Neuron (in vitro differentiated cells): ENCODE data around the gene MCC.

Source experiments
- H2AFZ ChIP-seq: one replicate; pipeline ENCODE4 v1.6.1; 2013; ENCODE audit warnings: low read depth, mild to moderate bottlenecking, inconsistent platforms, low read length, moderate library complexity
- H3K27me3 ChIP-seq: one replicate; pipeline ENCODE4 v1.6.1; 2013; ENCODE audit warnings: low read length; ENCODE audit not compliant: insufficient read depth
- H3K36me3 ChIP-seq: one replicate; pipeline ENCODE4 v1.6.1; 2013; ENCODE audit warnings: low read length; ENCODE audit not compliant: insufficient read depth
- H3K4me1 ChIP-seq: one replicate; pipeline ENCODE4 v1.6.1; 2013; ENCODE audit warnings: low read length; ENCODE audit not compliant: insufficient read depth
- H3K4me3 ChIP-seq: 2 replicates; pipeline ENCODE4 v1.5.1; 2013; ENCODE audit warnings: mild to moderate bottlenecking, low read length, moderate library complexity
- H3K9me3 ChIP-seq: one replicate; pipeline ENCODE4 v1.6.1; 2013; ENCODE audit warnings: low read length

MCC gene

GRCh38 chr5:113172231-113172826, 315.9 kb downstream of the MCC start:
- H2AFZ ChIP-seq: no peak overlapping the region
- H3K4me3 ChIP-seq: no peak overlapping the region
- H3K4me1 ChIP-seq: peaks cover 18% of the 10 kb centered on the region
- H3K27me3 ChIP-seq: no peaks in the 10 kb centered on the region
- H3K9me3 ChIP-seq: no peaks in the 10 kb centered on the region
- H3K36me3 ChIP-seq: no peaks in the 10 kb centered on the region

- Histone ChIP-seq H2AFZ (no peak overlapping the region), H3K4me1 (peaks cover 18% of the 10 kb centered on the region), H3K36me3 (no peaks in the 10 kb centered on the region), H3K9me3 (no peaks in the 10 kb centered on the region), H3K4me3 (no peak overlapping the region), H3K27me3 (no peaks in the 10 kb centered on the region)
Observed at GRCh38 chr5:113171520-113171919, 316.7 kb downstream of the MCC start.

GRCh38 chr5:113170707-113171106, 317.5 kb downstream of the MCC start:
- Histone ChIP-seq H2AFZ (no peak overlapping the region), H3K9me3 (no peaks in the 10 kb centered on the region), H3K27me3 (no peaks in the 10 kb centered on the region), H3K4me1 (peaks cover 18% of the 10 kb centered on the region), H3K36me3 (no peaks in the 10 kb centered on the region), H3K4me3 (no peak overlapping the region)

GRCh38 chr5:113169720-113170119, 318.5 kb downstream of the MCC start:
- H3K36me3 ChIP-seq: no peaks in the 10 kb centered on the region
- no peak overlapping the region for H2AFZ ChIP-seq

GRCh38 chr5:113167985-113168384, 320.3 kb downstream of the MCC start:
- Histone ChIP-seq H3K4me3 (no peak overlapping the region), H3K36me3 (no peaks in the 10 kb centered on the region), H3K27me3 (no peaks in the 10 kb centered on the region), H2AFZ (no peak overlapping the region), H3K9me3 (no peaks in the 10 kb centered on the region), H3K4me1 (peaks cover 18% of the 10 kb centered on the region)

More at GRCh38 chr5:113169720-113170119, 318.5 kb downstream of the MCC start:
- no peaks in the 10 kb centered on the region for H3K27me3 ChIP-seq
- H3K4me1 ChIP-seq: peaks cover 18% of the 10 kb centered on the region
- no peaks in the 10 kb centered on the region for H3K9me3 ChIP-seq
- H3K4me3 ChIP-seq: no peak overlapping the region

GRCh38 chr5:113166852-113167366, 321.3 kb downstream of the MCC start:
- H3K36me3 ChIP-seq: no peaks in the 10 kb centered on the region
- H3K9me3 ChIP-seq: no peaks in the 10 kb centered on the region
- no peak overlapping the region for H2AFZ ChIP-seq
- no peak overlapping the region for H3K4me3 ChIP-seq
- no peaks in the 10 kb centered on the region for H3K27me3 ChIP-seq
- H3K4me1 ChIP-seq: peaks cover 19% of the 10 kb centered on the region

- no peaks in the 10 kb centered on the region for H3K36me3 ChIP-seq
Observed at GRCh38 chr5:113166261-113166660, 322.0 kb downstream of the MCC start.

GRCh38 chr5:113164021-113164420, 324.2 kb downstream of the MCC start:
- Histone ChIP-seq H3K4me3 (no peak overlapping the region), H3K36me3 (no peaks in the 10 kb centered on the region), H3K4me1 (peaks cover 13% of the 10 kb centered on the region), H3K9me3 (no peaks in the 10 kb centered on the region), H3K27me3 (no peaks in the 10 kb centered on the region), H2AFZ (no peak overlapping the region)

More at GRCh38 chr5:113166261-113166660, 322.0 kb downstream of the MCC start:
- H3K4me1 ChIP-seq: peaks cover 21% of the 10 kb centered on the region
- no peak overlapping the region for H2AFZ ChIP-seq
- no peak overlapping the region for H3K4me3 ChIP-seq
- H3K27me3 ChIP-seq: no peaks in the 10 kb centered on the region
- no peaks in the 10 kb centered on the region for H3K9me3 ChIP-seq

GRCh38 chr5:113163328-113163727, 324.9 kb downstream of the MCC start:
- Histone ChIP-seq H3K36me3 (no peaks in the 10 kb centered on the region), H3K9me3 (no peaks in the 10 kb centered on the region), H3K27me3 (no peaks in the 10 kb centered on the region), H3K4me3 (no peak overlapping the region), H3K4me1 (peaks cover 7% of the 10 kb centered on the region), H2AFZ (no peak overlapping the region)

- Histone ChIP-seq H2AFZ (no peak overlapping the region), H3K9me3 (no peaks in the 10 kb centered on the region), H3K4me3 (no peak overlapping the region), H3K27me3 (no peaks in the 10 kb centered on the region), H3K36me3 (no peaks in the 10 kb centered on the region), H3K4me1 (peaks cover 3% of the 10 kb centered on the region)
Observed at GRCh38 chr5:113162770-113163169, 325.5 kb downstream of the MCC start.

GRCh38 chr5:113162208-113162607, 326.0 kb downstream of the MCC start:
- H3K36me3 ChIP-seq: no peaks in the 10 kb centered on the region
- peaks cover 2% of the 10 kb centered on the region for H3K9me3 ChIP-seq
- H3K4me3 ChIP-seq: no peak overlapping the region
- no peaks in the 10 kb centered on the region for H3K27me3 ChIP-seq
- no peak overlapping the region for H2AFZ ChIP-seq
- peaks cover 3% of the 10 kb centered on the region for H3K4me1 ChIP-seq

GRCh38 chr5:113161806-113162205, 326.4 kb downstream of the MCC start:
- Histone ChIP-seq H2AFZ (no peak overlapping the region), H3K27me3 (no peaks in the 10 kb centered on the region), H3K4me1 (peaks cover 3% of the 10 kb centered on the region), H3K9me3 (peaks cover 2% of the 10 kb centered on the region), H3K36me3 (no peaks in the 10 kb centered on the region), H3K4me3 (no peak overlapping the region)

GRCh38 chr5:113157886-113158285, 330.4 kb downstream of the MCC start:
- Histone ChIP-seq H3K27me3 (no peaks in the 10 kb centered on the region), H3K4me1 (peaks cover 11% of the 10 kb centered on the region), H3K4me3 (no peak overlapping the region), H2AFZ (no peak overlapping the region), H3K9me3 (peaks cover 2% of the 10 kb centered on the region), H3K36me3 (no peaks in the 10 kb centered on the region)
